ENCODE results near the gene KIF1B.

DNA sequence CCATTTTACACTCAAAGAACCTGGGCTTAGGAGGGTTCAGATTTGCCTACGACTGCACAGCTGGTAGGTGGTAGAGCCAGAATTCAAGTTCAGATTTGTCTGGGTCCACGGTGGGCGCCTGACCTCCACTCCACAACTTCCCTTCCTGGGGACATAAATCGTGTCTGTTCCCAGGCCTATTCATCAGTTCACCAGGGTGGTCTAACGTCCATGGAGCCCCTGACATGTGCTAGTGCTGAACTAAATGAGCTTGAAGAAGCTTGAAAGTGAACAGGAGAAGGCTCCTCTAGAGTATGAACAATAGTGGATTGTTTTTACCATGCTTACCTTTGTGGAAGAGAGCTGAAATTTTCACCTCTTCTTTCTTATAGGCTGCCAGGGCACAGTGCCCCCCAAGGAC is 32.5 kb upstream of the KIF1B start:
- TF ChIP-seq, protein P1, sequence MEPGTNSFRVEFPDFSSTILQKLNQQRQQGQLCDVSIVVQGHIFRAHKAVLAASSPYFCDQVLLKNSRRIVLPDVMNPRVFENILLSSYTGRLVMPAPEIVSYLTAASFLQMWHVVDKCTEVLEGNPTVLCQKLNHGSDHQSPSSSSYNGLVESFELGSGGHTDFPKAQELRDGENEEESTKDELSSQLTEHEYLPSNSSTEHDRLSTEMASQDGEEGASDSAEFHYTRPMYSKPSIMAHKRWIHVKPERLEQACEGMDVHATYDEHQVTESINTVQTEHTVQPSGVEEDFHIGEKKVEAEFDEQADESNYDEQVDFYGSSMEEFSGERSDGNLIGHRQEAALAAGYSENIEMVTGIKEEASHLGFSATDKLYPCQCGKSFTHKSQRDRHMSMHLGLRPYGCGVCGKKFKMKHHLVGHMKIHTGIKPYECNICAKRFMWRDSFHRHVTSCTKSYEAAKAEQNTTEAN (CRISPR knock-in tag; IDR thresholded peaks at IDR 0.05): no peak
- TF ChIP-seq CTCF (IDR thresholded peaks at IDR 0.05) (no peak), ZNF416 (CRISPR knock-in tag; IDR thresholded peaks at IDR 0.05) (no peak), JUN (CRISPR knock-in tag; IDR thresholded peaks at IDR 0.05) (no peak), SP1 (CRISPR knock-in tag; conservative IDR thresholded peaks at IDR 0.05) (no peak), ZNF317 (CRISPR knock-in tag; IDR thresholded peaks at IDR 0.05; ENCODE audit: borderline replicate concordance, low read depth) (no peak), FOXJ3 (CRISPR knock-in tag; IDR thresholded peaks at IDR 0.05; ENCODE audit: borderline replicate concordance) (no peak), ELF4 (CRISPR knock-in tag; IDR thresholded peaks at IDR 0.05; ENCODE audit: low read depth) (no peak), NR1H2 (CRISPR knock-in tag; IDR thresholded peaks at IDR 0.05) (no peak), TP53 (CRISPR knock-in tag; IDR thresholded peaks at IDR 0.05) (no peak), ZNF512 (CRISPR knock-in tag; IDR thresholded peaks at IDR 0.05; ENCODE audit: borderline replicate concordance) (no peak)
- TF ChIP-seq, protein P2, sequence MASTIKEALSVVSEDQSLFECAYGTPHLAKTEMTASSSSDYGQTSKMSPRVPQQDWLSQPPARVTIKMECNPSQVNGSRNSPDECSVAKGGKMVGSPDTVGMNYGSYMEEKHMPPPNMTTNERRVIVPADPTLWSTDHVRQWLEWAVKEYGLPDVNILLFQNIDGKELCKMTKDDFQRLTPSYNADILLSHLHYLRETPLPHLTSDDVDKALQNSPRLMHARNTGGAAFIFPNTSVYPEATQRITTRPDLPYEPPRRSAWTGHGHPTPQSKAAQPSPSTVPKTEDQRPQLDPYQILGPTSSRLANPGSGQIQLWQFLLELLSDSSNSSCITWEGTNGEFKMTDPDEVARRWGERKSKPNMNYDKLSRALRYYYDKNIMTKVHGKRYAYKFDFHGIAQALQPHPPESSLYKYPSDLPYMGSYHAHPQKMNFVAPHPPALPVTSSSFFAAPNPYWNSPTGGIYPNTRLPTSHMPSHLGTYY (CRISPR knock-in tag; IDR thresholded peaks at IDR 0.05): no peak
- TF ChIP-seq, protein P3, sequence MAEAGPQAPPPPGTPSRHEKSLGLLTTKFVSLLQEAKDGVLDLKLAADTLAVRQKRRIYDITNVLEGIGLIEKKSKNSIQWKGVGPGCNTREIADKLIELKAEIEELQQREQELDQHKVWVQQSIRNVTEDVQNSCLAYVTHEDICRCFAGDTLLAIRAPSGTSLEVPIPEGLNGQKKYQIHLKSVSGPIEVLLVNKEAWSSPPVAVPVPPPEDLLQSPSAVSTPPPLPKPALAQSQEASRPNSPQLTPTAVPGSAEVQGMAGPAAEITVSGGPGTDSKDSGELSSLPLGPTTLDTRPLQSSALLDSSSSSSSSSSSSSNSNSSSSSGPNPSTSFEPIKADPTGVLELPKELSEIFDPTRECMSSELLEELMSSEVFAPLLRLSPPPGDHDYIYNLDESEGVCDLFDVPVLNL (CRISPR knock-in tag; IDR thresholded peaks at IDR 0.05; ENCODE audit: borderline replicate concordance, low read depth): no peak
- TF ChIP-seq, protein P4, sequence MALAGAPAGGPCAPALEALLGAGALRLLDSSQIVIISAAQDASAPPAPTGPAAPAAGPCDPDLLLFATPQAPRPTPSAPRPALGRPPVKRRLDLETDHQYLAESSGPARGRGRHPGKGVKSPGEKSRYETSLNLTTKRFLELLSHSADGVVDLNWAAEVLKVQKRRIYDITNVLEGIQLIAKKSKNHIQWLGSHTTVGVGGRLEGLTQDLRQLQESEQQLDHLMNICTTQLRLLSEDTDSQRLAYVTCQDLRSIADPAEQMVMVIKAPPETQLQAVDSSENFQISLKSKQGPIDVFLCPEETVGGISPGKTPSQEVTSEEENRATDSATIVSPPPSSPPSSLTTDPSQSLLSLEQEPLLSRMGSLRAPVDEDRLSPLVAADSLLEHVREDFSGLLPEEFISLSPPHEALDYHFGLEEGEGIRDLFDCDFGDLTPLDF (CRISPR knock-in tag; IDR thresholded peaks at IDR 0.05): no peak
